HepG2 (cell line): ENCODE measurements around the gene TARDBP. TPM values are rescaled to one million over a fixed set of nuclear protein-coding genes. Genes with fewer than 3 reads are reported as not detected.

Experiments used
- ARID2 ChIP-seq: sonication (generic); formaldehyde crosslinking; IDR thresholded peaks from 2 replicates; pipeline ENCODE4 v1.8.1; 2022; ENCODE audit warnings: mild to moderate bottlenecking, missing genetic modification reagents, borderline replicate concordance
- ATAD3A ChIP-seq: sonication (generic); formaldehyde crosslinking; IDR thresholded peaks from 2 replicates; pipeline ENCODE4 v1.4.0; 2020; ENCODE audit warnings: missing genetic modification reagents
- CBX1 ChIP-seq: IDR thresholded peaks from one replicate; pipeline ENCODE4 v1.6.1; 2016; ENCODE audit warnings: antibody characterized with exemption, low read depth
- CENPX ChIP-seq: sonication (generic); formaldehyde crosslinking; IDR thresholded peaks from 2 replicates; pipeline ENCODE4 v1.9.0; 2021; ENCODE audit warnings: mild to moderate bottlenecking, missing genetic modification reagents, moderate library complexity
- FOXC1 ChIP-seq: sonication (generic); formaldehyde crosslinking; IDR thresholded peaks from 2 replicates; pipeline ENCODE4 v1.8.0; 2022; ENCODE audit warnings: mild to moderate bottlenecking, missing genetic modification reagents, borderline replicate concordance
- NCOA5 ChIP-seq: sonication (generic); formaldehyde crosslinking; IDR thresholded peaks from 2 replicates; pipeline ENCODE4 v1.4.0; 2020; ENCODE audit warnings: missing genetic modification reagents
- NPAS2 ChIP-seq: sonication (generic); formaldehyde crosslinking; IDR thresholded peaks from 2 replicates; pipeline ENCODE4 v1.8.0; 2022; ENCODE audit warnings: mild to moderate bottlenecking, missing genetic modification reagents, borderline replicate concordance
- PHF20 ChIP-seq: sonication (generic); formaldehyde crosslinking; IDR thresholded peaks from 2 replicates; pipeline ENCODE4 v1.5.0; 2020; ENCODE audit warnings: mild to moderate bottlenecking, missing genetic modification reagents
- SETDB1 ChIP-seq: sonication (generic); formaldehyde crosslinking; IDR thresholded peaks from 2 replicates; pipeline ENCODE4 v1.5.1; 2020; ENCODE audit warnings: missing genetic modification reagents, mild to moderate bottlenecking, borderline replicate concordance
- SRSF9 ChIP-seq: fragments of 200-400 bp; formaldehyde crosslinking; IDR thresholded peaks from 2 replicates; pipeline ENCODE4 v1.6.1; 2018; ENCODE audit warnings: borderline replicate concordance, mild to moderate bottlenecking, low read depth, low read length; ENCODE audit not compliant: insufficient read depth, poor library complexity, severe bottlenecking
- XRCC5 ChIP-seq: fragments of 200-400 bp; formaldehyde crosslinking; optimal IDR thresholded peaks from 2 replicates; pipeline ENCODE3; 2017; ENCODE audit warnings: mild to moderate bottlenecking, low read length
- ZNF383 ChIP-seq: sonication (generic); formaldehyde crosslinking; IDR thresholded peaks from 2 replicates; pipeline ENCODE4 v1.4.0; 2020; ENCODE audit warnings: missing genetic modification reagents, mild to moderate bottlenecking, borderline replicate concordance
- ZNF792 ChIP-seq: IDR thresholded peaks from 2 replicates; pipeline ENCODE4 v1.6.1; 2016
- polyA plus RNA-seq, 8 experiments: library from polyadenylated mRNA; depleted of rRNA in 3 of 8; stranded (reverse) in 7 of 8; unstranded in 1 of 8; fragments of >200 nt; fragmentation: Illumina TruSeq in 4 of 8; extraction: Trizol in 4 of 8; gene quantifications; 2 replicates each; pipeline versions ENCODE4 v1.2.1 to v1.2.3, GENCODE V29; 2011 to 2016; ENCODE audit warnings: low read depth in 4 of 8, missing spikeins in 1 of 8, mixed read lengths in 1 of 8; ENCODE audit not compliant: insufficient read depth in 1 of 8
- total RNA-seq, 5 experiments: library from RNA; depleted of rRNA; stranded (reverse); fragments of >200 nt; fragmentation: Illumina TruSeq; extraction: Trizol; gene quantifications; 2 replicates each; pipeline ENCODE4 v1.2.3, GENCODE V29; 2016; ENCODE audit warnings: low read depth in 1 of 5
- TF ChIP-seq, protein P1 (sequence below): sonication (generic); formaldehyde crosslinking; IDR thresholded peaks from 2 replicates; pipeline ENCODE4 v1.9.0; 2021; ENCODE audit warnings: missing genetic modification reagents, borderline replicate concordance
- TF ChIP-seq, protein P2 (sequence below): sonication (generic); formaldehyde crosslinking; IDR thresholded peaks from 2 replicates; pipeline ENCODE4 v1.5.0; 2020; ENCODE audit warnings: missing genetic modification reagents
- TF ChIP-seq, protein P3 (sequence below): IDR thresholded peaks from 2 replicates; pipeline ENCODE4 v1.6.1; 2016; ENCODE audit warnings: low read depth, borderline replicate concordance
- TF ChIP-seq, protein P4 (sequence below): sonication (generic); formaldehyde crosslinking; conservative IDR thresholded peaks from 2 replicates; pipeline ENCODE4 v1.4.0; 2020; ENCODE audit warnings: missing genetic modification reagents
- TF ChIP-seq, protein P5 (sequence below): sonication (generic); formaldehyde crosslinking; IDR thresholded peaks from 2 replicates; pipeline ENCODE4 v1.8.1; 2023; ENCODE audit warnings: mild to moderate bottlenecking, missing genetic modification reagents, borderline replicate concordance
- TF ChIP-seq, protein P6 (sequence below): sonication (generic); formaldehyde crosslinking; IDR thresholded peaks from 2 replicates; pipeline ENCODE4 v1.5.0; 2020; ENCODE audit warnings: mild to moderate bottlenecking, missing genetic modification reagents, moderate library complexity
- TF ChIP-seq, protein P7 (sequence below), 2 experiments: fragments of 450-650 bp in 1 of 2; sonication (generic) in 1 of 2; formaldehyde crosslinking; IDR thresholded peaks; 2 replicates each; pipeline versions ENCODE4 v1.5.0 to v1.8.0; 2020 to 2022; ENCODE audit warnings: mild to moderate bottlenecking in 1 of 2, missing genetic modification reagents in 1 of 2

TARDBP gene
- total and polyA plus RNA-seq, 2 of the 13 experiments (the other 11 are each of a cell fraction or from before 2014, with no cell fraction given) = 62.4 to 93.0 TPM

DNA sequence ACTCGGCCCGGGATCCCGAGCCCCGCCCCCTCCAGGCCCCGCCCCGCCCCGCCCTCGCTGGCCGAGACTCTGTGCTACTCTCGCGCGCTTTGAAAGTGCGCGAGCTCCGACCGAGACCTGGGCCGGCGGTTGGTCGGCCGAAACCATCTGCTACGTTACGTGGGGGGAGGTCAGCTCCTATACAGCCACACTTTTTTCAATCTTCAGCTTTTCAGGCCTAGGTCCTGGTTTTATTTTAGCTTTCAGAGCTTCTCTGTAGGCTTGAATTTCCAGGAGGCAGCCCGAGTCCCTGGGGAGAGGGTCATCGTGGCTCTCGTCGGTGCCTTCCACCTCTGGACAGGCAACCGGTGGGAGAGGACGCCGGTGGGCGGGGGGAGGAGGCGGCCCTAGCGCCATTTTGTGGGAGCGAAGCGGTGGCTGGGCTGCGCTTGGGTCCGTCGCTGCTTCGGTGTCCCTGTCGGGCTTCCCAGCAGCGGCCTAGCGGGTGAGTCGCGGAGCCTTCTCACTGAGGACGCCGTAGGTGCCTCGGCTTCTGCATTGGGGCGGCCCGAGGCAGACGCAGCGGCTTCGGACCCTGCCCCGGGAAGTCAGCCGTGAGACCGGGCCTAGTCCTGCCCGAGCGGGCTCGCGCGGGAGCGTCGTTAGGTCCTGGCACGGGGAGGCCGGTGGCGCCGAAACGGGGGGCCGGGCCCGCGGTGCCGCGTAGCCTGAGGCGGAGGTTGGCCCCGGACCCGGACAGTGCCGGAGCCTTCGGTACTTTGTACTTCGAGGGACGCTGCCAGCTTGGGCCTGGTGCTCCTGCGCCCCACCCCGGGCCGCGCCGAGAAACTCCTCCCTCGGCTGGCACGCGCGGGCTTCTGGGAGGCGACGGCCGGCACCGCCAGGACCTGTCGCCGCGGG is at the start of gene TARDBP (continued):
- TF ChIP-seq NCOA5 (CRISPR knock-in tag) = no peak
- TF ChIP-seq SRSF9 = no peak
- 0 out of 2 replicates have a peak, but pooled peaks have one; percentile 28 for TF ChIP-seq ARID2 (CRISPR knock-in tag)
- TF ChIP-seq ZNF383 = 0 out of 2 replicates have a peak, but pooled peaks have one; percentile 58
- no peak for TF ChIP-seq CENPX (CRISPR knock-in tag)
- no peak for TF ChIP-seq NPAS2 (CRISPR knock-in tag)
- peak; percentile 66; the same call in 1 of the 2 replicates for TF ChIP-seq PHF20 (CRISPR knock-in tag)
- TF ChIP-seq, protein P1, sequence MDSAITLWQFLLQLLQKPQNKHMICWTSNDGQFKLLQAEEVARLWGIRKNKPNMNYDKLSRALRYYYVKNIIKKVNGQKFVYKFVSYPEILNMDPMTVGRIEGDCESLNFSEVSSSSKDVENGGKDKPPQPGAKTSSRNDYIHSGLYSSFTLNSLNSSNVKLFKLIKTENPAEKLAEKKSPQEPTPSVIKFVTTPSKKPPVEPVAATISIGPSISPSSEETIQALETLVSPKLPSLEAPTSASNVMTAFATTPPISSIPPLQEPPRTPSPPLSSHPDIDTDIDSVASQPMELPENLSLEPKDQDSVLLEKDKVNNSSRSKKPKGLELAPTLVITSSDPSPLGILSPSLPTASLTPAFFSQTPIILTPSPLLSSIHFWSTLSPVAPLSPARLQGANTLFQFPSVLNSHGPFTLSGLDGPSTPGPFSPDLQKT (CRISPR knock-in tag) = 0 out of 2 replicates have a peak, but pooled peaks have one; percentile 32
- TF ChIP-seq, protein P2, sequence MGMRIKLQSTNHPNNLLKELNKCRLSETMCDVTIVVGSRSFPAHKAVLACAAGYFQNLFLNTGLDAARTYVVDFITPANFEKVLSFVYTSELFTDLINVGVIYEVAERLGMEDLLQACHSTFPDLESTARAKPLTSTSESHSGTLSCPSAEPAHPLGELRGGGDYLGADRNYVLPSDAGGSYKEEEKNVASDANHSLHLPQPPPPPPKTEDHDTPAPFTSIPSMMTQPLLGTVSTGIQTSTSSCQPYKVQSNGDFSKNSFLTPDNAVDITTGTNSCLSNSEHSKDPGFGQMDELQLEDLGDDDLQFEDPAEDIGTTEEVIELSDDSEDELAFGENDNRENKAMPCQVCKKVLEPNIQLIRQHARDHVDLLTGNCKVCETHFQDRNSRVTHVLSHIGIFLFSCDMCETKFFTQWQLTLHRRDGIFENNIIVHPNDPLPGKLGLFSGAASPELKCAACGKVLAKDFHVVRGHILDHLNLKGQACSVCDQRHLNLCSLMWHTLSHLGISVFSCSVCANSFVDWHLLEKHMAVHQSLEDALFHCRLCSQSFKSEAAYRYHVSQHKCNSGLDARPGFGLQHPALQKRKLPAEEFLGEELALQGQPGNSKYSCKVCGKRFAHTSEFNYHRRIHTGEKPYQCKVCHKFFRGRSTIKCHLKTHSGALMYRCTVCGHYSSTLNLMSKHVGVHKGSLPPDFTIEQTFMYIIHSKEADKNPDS (CRISPR knock-in tag) = peak; percentile 64; the same call in 1 of the 2 replicates
- TF ChIP-seq ZNF792 = 0 out of 2 replicates have a peak, but pooled peaks have one; percentile 25
- peak; percentile 90; the same call in 1 of the 2 replicates for TF ChIP-seq FOXC1 (CRISPR knock-in tag)
- TF ChIP-seq, protein P3, sequence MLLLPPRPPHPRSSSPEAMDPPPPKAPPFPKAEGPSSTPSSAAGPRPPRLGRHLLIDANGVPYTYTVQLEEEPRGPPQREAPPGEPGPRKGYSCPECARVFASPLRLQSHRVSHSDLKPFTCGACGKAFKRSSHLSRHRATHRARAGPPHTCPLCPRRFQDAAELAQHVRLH (CRISPR knock-in tag) = peak; percentile 86
- TF ChIP-seq, protein P4, sequence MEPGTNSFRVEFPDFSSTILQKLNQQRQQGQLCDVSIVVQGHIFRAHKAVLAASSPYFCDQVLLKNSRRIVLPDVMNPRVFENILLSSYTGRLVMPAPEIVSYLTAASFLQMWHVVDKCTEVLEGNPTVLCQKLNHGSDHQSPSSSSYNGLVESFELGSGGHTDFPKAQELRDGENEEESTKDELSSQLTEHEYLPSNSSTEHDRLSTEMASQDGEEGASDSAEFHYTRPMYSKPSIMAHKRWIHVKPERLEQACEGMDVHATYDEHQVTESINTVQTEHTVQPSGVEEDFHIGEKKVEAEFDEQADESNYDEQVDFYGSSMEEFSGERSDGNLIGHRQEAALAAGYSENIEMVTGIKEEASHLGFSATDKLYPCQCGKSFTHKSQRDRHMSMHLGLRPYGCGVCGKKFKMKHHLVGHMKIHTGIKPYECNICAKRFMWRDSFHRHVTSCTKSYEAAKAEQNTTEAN (CRISPR knock-in tag) = peak; percentile 63
- TF ChIP-seq, protein P5, sequence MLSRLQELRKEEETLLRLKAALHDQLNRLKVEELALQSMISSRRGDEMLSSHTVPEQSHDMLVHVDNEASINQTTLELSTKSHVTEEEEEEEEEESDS = no peak
- TF ChIP-seq, protein P6, sequence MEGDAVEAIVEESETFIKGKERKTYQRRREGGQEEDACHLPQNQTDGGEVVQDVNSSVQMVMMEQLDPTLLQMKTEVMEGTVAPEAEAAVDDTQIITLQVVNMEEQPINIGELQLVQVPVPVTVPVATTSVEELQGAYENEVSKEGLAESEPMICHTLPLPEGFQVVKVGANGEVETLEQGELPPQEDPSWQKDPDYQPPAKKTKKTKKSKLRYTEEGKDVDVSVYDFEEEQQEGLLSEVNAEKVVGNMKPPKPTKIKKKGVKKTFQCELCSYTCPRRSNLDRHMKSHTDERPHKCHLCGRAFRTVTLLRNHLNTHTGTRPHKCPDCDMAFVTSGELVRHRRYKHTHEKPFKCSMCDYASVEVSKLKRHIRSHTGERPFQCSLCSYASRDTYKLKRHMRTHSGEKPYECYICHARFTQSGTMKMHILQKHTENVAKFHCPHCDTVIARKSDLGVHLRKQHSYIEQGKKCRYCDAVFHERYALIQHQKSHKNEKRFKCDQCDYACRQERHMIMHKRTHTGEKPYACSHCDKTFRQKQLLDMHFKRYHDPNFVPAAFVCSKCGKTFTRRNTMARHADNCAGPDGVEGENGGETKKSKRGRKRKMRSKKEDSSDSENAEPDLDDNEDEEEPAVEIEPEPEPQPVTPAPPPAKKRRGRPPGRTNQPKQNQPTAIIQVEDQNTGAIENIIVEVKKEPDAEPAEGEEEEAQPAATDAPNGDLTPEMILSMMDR = no peak
- TF ChIP-seq SETDB1 (CRISPR knock-in tag) = 0 out of 2 replicates have a peak, but pooled peaks have one; percentile 46
- peak; percentile 75 for TF ChIP-seq XRCC5
- TF ChIP-seq, protein P7, sequence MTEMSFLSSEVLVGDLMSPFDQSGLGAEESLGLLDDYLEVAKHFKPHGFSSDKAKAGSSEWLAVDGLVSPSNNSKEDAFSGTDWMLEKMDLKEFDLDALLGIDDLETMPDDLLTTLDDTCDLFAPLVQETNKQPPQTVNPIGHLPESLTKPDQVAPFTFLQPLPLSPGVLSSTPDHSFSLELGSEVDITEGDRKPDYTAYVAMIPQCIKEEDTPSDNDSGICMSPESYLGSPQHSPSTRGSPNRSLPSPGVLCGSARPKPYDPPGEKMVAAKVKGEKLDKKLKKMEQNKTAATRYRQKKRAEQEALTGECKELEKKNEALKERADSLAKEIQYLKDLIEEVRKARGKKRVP (CRISPR knock-in tag; IDR thresholded peaks at IDR 0.05) = peak in 1 of 2 experiments; percentile 41; a peak in 1 of 4 replicates
- no peak for TF ChIP-seq ATAD3A (CRISPR knock-in tag)
- TF ChIP-seq CBX1 = no peak
